GM12878 (cell line): ENCODE results near the gene ZNF483.

Experiments used
- CHD2 ChIP-seq: IDR thresholded peaks from 2 replicates; pipeline ENCODE4 v1.6.1; 2011; ENCODE audit warnings: low read depth, low read length, improper control_type of control experiment, borderline replicate concordance
- CTCF ChIP-seq, 3 experiments: IDR thresholded peaks in 2 of 3; conservative IDR thresholded peaks in 1 of 3; 2 replicates each; pipeline ENCODE4 v1.5.1; 2011; ENCODE audit warnings: low read depth in 3 of 3, low read length in 3 of 3, mild to moderate bottlenecking in 3 of 3, control low read depth in 2 of 3, moderate library complexity in 2 of 3, inconsistent platforms in 1 of 3, mixed read lengths in 1 of 3; ENCODE audit not compliant: control insufficient read depth in 2 of 3, insufficient read depth in 1 of 3; ENCODE audit errors: extremely low read depth in 1 of 3
- JUND ChIP-seq: IDR thresholded peaks from 2 replicates; pipeline ENCODE4 v1.6.1; 2012; ENCODE audit warnings: low read depth, mild to moderate bottlenecking, low read length, improper control_type of control experiment, moderate library complexity
- POLR2AphosphoS5 ChIP-seq: IDR thresholded peaks from 2 replicates; pipeline ENCODE4 v1.6.1; 2011; ENCODE audit warnings: mild to moderate bottlenecking, low read length, inconsistent platforms
- ZBED1 ChIP-seq: IDR thresholded peaks from 2 replicates; pipeline ENCODE4 v1.6.1; 2016; ENCODE audit warnings: borderline replicate concordance
- ZNF24 ChIP-seq: fragments of 450-650 bp; IDR thresholded peaks from 2 replicates; pipeline ENCODE4 v1.6.1; 2017; ENCODE audit warnings: antibody characterized with exemption, mild to moderate bottlenecking
- TF ChIP-seq, protein P1 (sequence below): fragments of 150-350 bp; IDR thresholded peaks from 2 replicates; pipeline ENCODE4 v1.6.1; 2016; ENCODE audit warnings: low read depth, low read length

GRCh38 chr9:111601237-111602018 lies 76.4 kb downstream of the ZNF483 start:
- no peak for TF ChIP-seq CTCF (IDR thresholded peaks at IDR 0.05 in 2 of 3, conservative IDR thresholded peaks at IDR 0.05 in 1 of 3; ENCODE audit: control insufficient read depth in 2 of 3, extremely low read depth in 1 of 3, insufficient read depth in 1 of 3, low read depth in 3 of 3, low read length in 3 of 3)
- TF ChIP-seq ZNF24, result no peak
- TF ChIP-seq JUND, result no peak
- TF ChIP-seq CHD2, result no peak
- TF ChIP-seq, protein P1, sequence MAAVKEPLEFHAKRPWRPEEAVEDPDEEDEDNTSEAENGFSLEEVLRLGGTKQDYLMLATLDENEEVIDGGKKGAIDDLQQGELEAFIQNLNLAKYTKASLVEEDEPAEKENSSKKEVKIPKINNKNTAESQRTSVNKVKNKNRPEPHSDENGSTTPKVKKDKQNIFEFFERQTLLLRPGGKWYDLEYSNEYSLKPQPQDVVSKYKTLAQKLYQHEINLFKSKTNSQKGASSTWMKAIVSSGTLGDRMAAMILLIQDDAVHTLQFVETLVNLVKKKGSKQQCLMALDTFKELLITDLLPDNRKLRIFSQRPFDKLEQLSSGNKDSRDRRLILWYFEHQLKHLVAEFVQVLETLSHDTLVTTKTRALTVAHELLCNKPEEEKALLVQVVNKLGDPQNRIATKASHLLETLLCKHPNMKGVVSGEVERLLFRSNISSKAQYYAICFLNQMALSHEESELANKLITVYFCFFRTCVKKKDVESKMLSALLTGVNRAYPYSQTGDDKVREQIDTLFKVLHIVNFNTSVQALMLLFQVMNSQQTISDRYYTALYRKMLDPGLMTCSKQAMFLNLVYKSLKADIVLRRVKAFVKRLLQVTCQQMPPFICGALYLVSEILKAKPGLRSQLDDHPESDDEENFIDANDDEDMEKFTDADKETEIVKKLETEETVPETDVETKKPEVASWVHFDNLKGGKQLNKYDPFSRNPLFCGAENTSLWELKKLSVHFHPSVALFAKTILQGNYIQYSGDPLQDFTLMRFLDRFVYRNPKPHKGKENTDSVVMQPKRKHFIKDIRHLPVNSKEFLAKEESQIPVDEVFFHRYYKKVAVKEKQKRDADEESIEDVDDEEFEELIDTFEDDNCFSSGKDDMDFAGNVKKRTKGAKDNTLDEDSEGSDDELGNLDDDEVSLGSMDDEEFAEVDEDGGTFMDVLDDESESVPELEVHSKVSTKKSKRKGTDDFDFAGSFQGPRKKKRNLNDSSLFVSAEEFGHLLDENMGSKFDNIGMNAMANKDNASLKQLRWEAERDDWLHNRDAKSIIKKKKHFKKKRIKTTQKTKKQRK, result no peak
- TF ChIP-seq POLR2AphosphoS5, result no peak
- TF ChIP-seq ZBED1, result no peak
